ENCODE measurements around the gene CHPF.

The CHPF gene

GRCh38 chr2:219494952-219495530 is 48.6 kb downstream of the CHPF start:
- no peak for DNase-seq

- DNase-seq, result no peak
Observed at GRCh38 chr2:219493086-219493485, 50.5 kb downstream of the CHPF start.

- no peak for DNase-seq
Observed at GRCh38 chr2:219492575-219492974, 51.0 kb downstream of the CHPF start.

GRCh38 chr2:219491278-219491963 is 52.2 kb downstream of the CHPF start:
- no peak for DNase-seq

- no peak for DNase-seq
Observed at GRCh38 chr2:219490600-219491130, 52.9 kb downstream of the CHPF start.

GRCh38 chr2:219490186-219490585 is 53.4 kb downstream of the CHPF start:
- DNase-seq, result no peak

- no peak for DNase-seq
Observed at GRCh38 chr2:219489315-219489714, 54.3 kb downstream of the CHPF start.

Measured in CD4-positive, alpha-beta T cell treated with Interleukin-17A for 4 hours (primary cell).